Sigmoid colon (tissue), 4 donors: ENCODE measurements around the gene ABI3BP.

Source experiments
- EP300 ChIP-seq, 4 donors: sonication (generic); formaldehyde crosslinking; IDR thresholded peaks; one replicate each; pipeline ENCODE4 v1.6.1; 2017; ENCODE audit warnings: antibody characterized with exemption in 4 of 4
- POLR2A ChIP-seq, 2 donors: fragments of 450-650 bp; IDR thresholded peaks; one replicate each; pipeline ENCODE4 v1.6.1; 2016; ENCODE audit warnings: antibody characterized with exemption in 2 of 2, mild to moderate bottlenecking in 2 of 2, moderate library complexity in 2 of 2
- POLR2AphosphoS5 ChIP-seq, 4 donors: sonication (generic); formaldehyde crosslinking; IDR thresholded peaks; one replicate each; pipeline ENCODE4 v1.6.1; 2017; ENCODE audit warnings: antibody characterized with exemption in 4 of 4
- TF ChIP-seq, protein P1 (sequence below), 4 experiments: fragments of 450-650 bp in 3 of 4; fragments of 200-600 bp in 1 of 4; IDR thresholded peaks; one replicate each; pipeline ENCODE4 v1.5.1; 2016 to 2019; ENCODE audit warnings: antibody characterized with exemption in 4 of 4, mild to moderate bottlenecking in 3 of 4, moderate library complexity in 2 of 4

DNA sequence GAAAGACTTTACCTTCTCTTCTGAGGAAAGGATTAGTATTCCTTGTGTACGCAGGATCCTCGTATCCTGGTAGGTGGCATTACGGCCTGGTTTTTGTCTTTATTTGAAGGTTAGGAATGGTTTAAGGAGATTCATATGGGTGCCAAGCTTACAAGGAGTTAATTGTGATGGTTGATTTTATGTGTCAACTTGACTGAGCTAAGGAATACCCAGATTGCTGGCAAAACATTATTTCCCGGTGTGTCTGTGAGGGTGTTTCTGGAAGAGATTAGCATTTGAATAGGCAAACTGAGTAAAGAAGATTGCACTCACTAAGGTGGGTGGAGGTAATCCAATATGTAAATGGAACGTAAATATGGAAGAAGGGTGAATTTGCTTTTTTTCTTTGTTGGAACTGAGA lies 44.4 kb upstream of the ABI3BP start:
- TF ChIP-seq, protein P1, sequence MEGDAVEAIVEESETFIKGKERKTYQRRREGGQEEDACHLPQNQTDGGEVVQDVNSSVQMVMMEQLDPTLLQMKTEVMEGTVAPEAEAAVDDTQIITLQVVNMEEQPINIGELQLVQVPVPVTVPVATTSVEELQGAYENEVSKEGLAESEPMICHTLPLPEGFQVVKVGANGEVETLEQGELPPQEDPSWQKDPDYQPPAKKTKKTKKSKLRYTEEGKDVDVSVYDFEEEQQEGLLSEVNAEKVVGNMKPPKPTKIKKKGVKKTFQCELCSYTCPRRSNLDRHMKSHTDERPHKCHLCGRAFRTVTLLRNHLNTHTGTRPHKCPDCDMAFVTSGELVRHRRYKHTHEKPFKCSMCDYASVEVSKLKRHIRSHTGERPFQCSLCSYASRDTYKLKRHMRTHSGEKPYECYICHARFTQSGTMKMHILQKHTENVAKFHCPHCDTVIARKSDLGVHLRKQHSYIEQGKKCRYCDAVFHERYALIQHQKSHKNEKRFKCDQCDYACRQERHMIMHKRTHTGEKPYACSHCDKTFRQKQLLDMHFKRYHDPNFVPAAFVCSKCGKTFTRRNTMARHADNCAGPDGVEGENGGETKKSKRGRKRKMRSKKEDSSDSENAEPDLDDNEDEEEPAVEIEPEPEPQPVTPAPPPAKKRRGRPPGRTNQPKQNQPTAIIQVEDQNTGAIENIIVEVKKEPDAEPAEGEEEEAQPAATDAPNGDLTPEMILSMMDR (IDR thresholded peaks at IDR 0.05), result no peak
- TF ChIP-seq POLR2A (IDR thresholded peaks at IDR 0.05) (no peak), POLR2AphosphoS5 (IDR thresholded peaks at IDR 0.05) (no peak), EP300 (IDR thresholded peaks at IDR 0.05) (no peak)
